HepG2 (cell line): ENCODE data around the gene TLE5. TPM values are rescaled to one million over a fixed set of nuclear protein-coding genes. Genes with fewer than 3 reads are reported as not detected.
A peak's percentile ranks its signal among the peaks of the same experiment; 100 is the strongest.

Experiments
- BHLHE40 ChIP-seq: IDR thresholded peaks from 2 replicates; pipeline ENCODE4 v1.6.1; 2011; ENCODE audit warnings: low read length, improper control_type of control experiment
- DBP ChIP-seq: sonication (generic); formaldehyde crosslinking; IDR thresholded peaks from 2 replicates; pipeline ENCODE4 v1.4.0; 2020; ENCODE audit warnings: missing genetic modification reagents; ENCODE audit errors: not compliant biosample characterization
- MAX ChIP-seq: IDR thresholded peaks from 2 replicates; pipeline ENCODE4 v1.6.1; 2012; ENCODE audit warnings: inconsistent platforms
- MIXL1 ChIP-seq: IDR thresholded peaks from 2 replicates; pipeline ENCODE4 v1.6.1; 2016
- PRMT3 ChIP-seq: sonication (generic); formaldehyde crosslinking; IDR thresholded peaks from 2 replicates; pipeline ENCODE4 v1.8.1; 2022; ENCODE audit warnings: low read depth, mild to moderate bottlenecking, moderate library complexity, missing genetic modification reagents, borderline replicate concordance
- RARG ChIP-seq: sonication (generic); formaldehyde crosslinking; IDR thresholded peaks from 2 replicates; pipeline ENCODE4 v1.4.0; 2020; ENCODE audit warnings: low read depth, mild to moderate bottlenecking, missing genetic modification reagents
- SPEN ChIP-seq: sonication (generic); formaldehyde crosslinking; IDR thresholded peaks from 2 replicates; pipeline ENCODE4 v1.5.1; 2020; ENCODE audit warnings: low read depth, mild to moderate bottlenecking, missing genetic modification reagents
- TRIM22 ChIP-seq: fragments of 450-650 bp; IDR thresholded peaks from 2 replicates; pipeline ENCODE4 v1.6.1; 2017
- ZBTB34 ChIP-seq: sonication (generic); formaldehyde crosslinking; IDR thresholded peaks from 2 replicates; pipeline ENCODE4 v1.8.0; 2022; ENCODE audit warnings: mild to moderate bottlenecking, missing genetic modification reagents
- ZNF337 ChIP-seq: sonication (generic); formaldehyde crosslinking; IDR thresholded peaks from 2 replicates; pipeline ENCODE4 v1.5.1; 2020; ENCODE audit warnings: missing genetic modification reagents, low read depth, mild to moderate bottlenecking, borderline replicate concordance
- ZNF512 ChIP-seq: sonication (generic); formaldehyde crosslinking; IDR thresholded peaks from 2 replicates; pipeline ENCODE4 v1.4.0; 2020; ENCODE audit warnings: mild to moderate bottlenecking, missing genetic modification reagents
- ZNF781 ChIP-seq: sonication (generic); formaldehyde crosslinking; IDR thresholded peaks from 2 replicates; pipeline ENCODE4 v1.5.1; 2020; ENCODE audit warnings: borderline replicate concordance, mild to moderate bottlenecking, missing genetic modification reagents; ENCODE audit errors: not compliant biosample characterization
- polyA plus RNA-seq, 8 experiments: library from polyadenylated mRNA; depleted of rRNA in 3 of 8; stranded (reverse) in 7 of 8; unstranded in 1 of 8; fragments of >200 nt; fragmentation: Illumina TruSeq in 4 of 8; extraction: Trizol in 4 of 8; gene quantifications; 2 replicates each; pipeline versions ENCODE4 v1.2.1 to v1.2.3, GENCODE V29; 2011 to 2016; ENCODE audit warnings: low read depth in 4 of 8, missing spikeins in 1 of 8, mixed read lengths in 1 of 8; ENCODE audit not compliant: insufficient read depth in 1 of 8
- total RNA-seq, 5 experiments: library from RNA; depleted of rRNA; stranded (reverse); fragments of >200 nt; fragmentation: Illumina TruSeq; extraction: Trizol; gene quantifications; 2 replicates each; pipeline ENCODE4 v1.2.3, GENCODE V29; 2016; ENCODE audit warnings: low read depth in 1 of 5

The TLE5 gene
- total and polyA plus RNA-seq, 2 of the 13 experiments (the other 11 are each of a cell fraction or from before 2014, with no cell fraction given), result 62.8 to 189 TPM

- TF ChIP-seq ZBTB34 (CRISPR knock-in tag) (no peak), SPEN (CRISPR knock-in tag) (0 out of 2 replicates have a peak, but pooled peaks have one; percentile 17), DBP (CRISPR knock-in tag) (no peak), PRMT3 (no peak), ZNF337 (CRISPR knock-in tag) (no peak), MAX (peak; percentile 62), ZNF512 (CRISPR knock-in tag) (no peak), BHLHE40 (peak; percentile 50; the same call in 1 of the 2 replicates), ZNF781 (no peak), TRIM22 (no peak), RARG (CRISPR knock-in tag) (no peak), MIXL1 (CRISPR knock-in tag) (0 out of 2 replicates have a peak, but pooled peaks have one; percentile 10)
Observed at GRCh38 chr19:3062165-3063105, at the start of gene TLE5 (continued).
